Gastroesophageal sphincter (tissue), 4 donors: ENCODE results near the gene ANO5. TPM values are rescaled to one million over a fixed set of nuclear protein-coding genes. Genes with fewer than 3 reads are reported as not detected.

Experiments
- ATAC-seq: fragments of 150-250 bp; one replicate; pipeline ENCODE4 v1.9.1; 2016; ENCODE audit warnings: mild to moderate bottlenecking, moderate library complexity
- H3K27ac ChIP-seq, 4 donors: fragments of 200-600 bp; sonication (generic) in 3 of 4; 1 replicate in 3 of 4; 2 replicates in 1 of 4; pipeline ENCODE4 v1.5.1; 2016 to 2019
- H3K27me3 ChIP-seq: fragments of 200-600 bp; sonication (generic); one replicate; pipeline ENCODE4 v1.5.1; 2019
- H3K36me3 ChIP-seq, 2 donors: fragments of 200-600 bp; sonication (generic); one replicate each; pipeline ENCODE4 v1.5.1; 2019; ENCODE audit warnings: control low read depth in 1 of 2
- H3K4me1 ChIP-seq, 3 donors: fragments of 200-600 bp; sonication (generic); 1 replicate in 2 of 3; 2 replicates in 1 of 3; pipeline ENCODE4 v1.5.1; 2016 to 2019; ENCODE audit warnings: control low read depth in 2 of 3
- H3K4me3 ChIP-seq, 2 donors: fragments of 200-600 bp; sonication (generic); one replicate each; pipeline ENCODE4 v1.5.1; 2019; ENCODE audit warnings: mild to moderate bottlenecking in 1 of 2, moderate library complexity in 1 of 2
- H3K9me3 ChIP-seq, 3 donors: fragments of 200-600 bp; sonication (generic); one replicate each; pipeline ENCODE4 v1.5.1; 2017 to 2019; ENCODE audit warnings: control low read depth in 2 of 3
- CTCF ChIP-seq, 4 experiments: fragments of 200-600 bp in 2 of 4; fragments of 450-650 bp in 2 of 4; sonication (generic) in 1 of 4; IDR thresholded peaks; one replicate each; pipeline ENCODE4 v1.5.1; 2017 to 2019; ENCODE audit warnings: antibody characterized with exemption in 4 of 4, mild to moderate bottlenecking in 2 of 4, moderate library complexity in 2 of 4
- EP300 ChIP-seq: sonication (generic); formaldehyde crosslinking; IDR thresholded peaks from one replicate; pipeline ENCODE4 v1.6.1; 2017; ENCODE audit warnings: antibody characterized with exemption, mild to moderate bottlenecking
- POLR2A ChIP-seq, 2 donors: fragments of 450-650 bp; IDR thresholded peaks; one replicate each; pipeline ENCODE4 v1.6.1; 2017; ENCODE audit warnings: antibody characterized with exemption in 2 of 2, mild to moderate bottlenecking in 2 of 2, moderate library complexity in 1 of 2
- POLR2AphosphoS5 ChIP-seq: sonication (generic); formaldehyde crosslinking; IDR thresholded peaks from one replicate; pipeline ENCODE4 v1.6.1; 2017; ENCODE audit warnings: antibody characterized with exemption
- WGBS, 2 donors: methylation state at CpG; one replicate each; pipeline ENCODE4 v1.1.5; 2018; ENCODE audit warnings: low coverage in 1 of 2; 5-methylcytosine and 5-hydroxymethylcytosine counted together
- total RNA-seq, 4 donors: library from RNA; depleted of rRNA; stranded (reverse); fragments of >200 nt; gene quantifications; one replicate each; pipeline ENCODE4 v1.1.0, GENCODE V29; 2016

Gene ANO5
- total RNA-seq, 4 donors from 2014 or later: 21.5 to 33.2 (median 27.5) TPM

- Histone ChIP-seq H3K4me3 (no peak overlapping the region), H3K9me3 (no peaks in the 10 kb centered on the region), H3K27ac (no peak overlapping the region), H3K4me1 (no peaks in the 10 kb centered on the region), H3K36me3 (no peaks in the 10 kb centered on the region), H3K27me3 (no peaks in the 10 kb centered on the region)
- 39 to 100% methylated on average over 2 of the region's 4 CpGs for WGBS, 2 donors
- no peak for ATAC-seq
- TF ChIP-seq CTCF (IDR thresholded peaks at IDR 0.05) (no peak), POLR2A (IDR thresholded peaks at IDR 0.05) (no peak), EP300 (no peak), POLR2AphosphoS5 (no peak)
Observed at GRCh38 chr11:22177186-22177585, 15.7 kb upstream of the ANO5 start.

DNA sequence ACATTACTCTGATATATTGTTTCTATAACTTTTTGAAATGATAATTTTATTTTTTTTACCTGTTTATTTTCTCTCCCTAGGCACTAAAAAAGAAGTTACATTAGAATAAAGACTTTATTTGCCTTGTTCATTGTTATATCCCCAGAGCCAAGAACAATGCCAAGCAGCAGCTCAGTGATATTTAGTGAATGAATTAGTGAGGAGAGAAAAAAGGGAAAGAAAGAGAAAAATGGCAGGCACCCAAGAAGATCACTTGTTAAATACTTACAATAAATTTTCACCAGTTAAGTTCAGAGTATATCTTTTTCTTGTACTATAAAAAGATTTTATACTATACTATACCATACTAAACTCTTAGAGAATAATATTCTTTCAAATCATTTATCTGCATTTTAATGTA is 13.3 kb upstream of the ANO5 start:
- TF ChIP-seq POLR2A (IDR thresholded peaks at IDR 0.05) (no peak), CTCF (IDR thresholded peaks at IDR 0.05) (no peak), POLR2AphosphoS5 (no peak), EP300 (no peak)
- ATAC-seq: no peak
- Histone ChIP-seq H3K27me3 (no peaks in the 10 kb centered on the region), H3K36me3 (no peaks in the 10 kb centered on the region), H3K4me1 (no peaks in the 10 kb centered on the region), H3K9me3 (no peaks in the 10 kb centered on the region), H3K4me3 (no peak overlapping the region), H3K27ac (no peak overlapping the region)

DNA sequence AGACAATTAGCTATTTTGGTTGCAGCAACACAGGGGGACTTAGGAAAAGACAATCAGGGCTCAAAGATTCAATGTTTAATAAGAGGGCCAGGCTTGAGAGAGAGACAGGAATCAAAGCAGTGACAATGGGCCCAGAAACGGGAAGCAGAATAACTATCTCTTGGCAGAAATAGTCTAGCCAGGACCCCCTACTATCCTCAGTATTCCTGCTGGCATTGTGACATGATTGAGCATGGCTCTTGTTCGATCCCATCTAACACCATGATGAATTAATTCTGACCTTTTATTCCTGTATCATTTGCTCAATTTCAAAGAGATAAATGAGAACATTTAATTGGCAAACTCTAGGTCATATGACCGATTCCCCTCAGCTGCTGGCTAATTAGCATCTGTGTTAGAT is 12.8 kb upstream of the ANO5 start:
- 62 to 72% methylated on average over 3 of the region's 3 CpGs for WGBS, 2 donors
- H3K27me3 ChIP-seq: no peaks in the 10 kb centered on the region
- TF ChIP-seq CTCF (IDR thresholded peaks at IDR 0.05): no peak
- no peak for TF ChIP-seq POLR2A (IDR thresholded peaks at IDR 0.05)
- no peak for TF ChIP-seq POLR2AphosphoS5
- TF ChIP-seq EP300: no peak
- H3K36me3 ChIP-seq: no peaks in the 10 kb centered on the region
- H3K4me1 ChIP-seq: no peaks in the 10 kb centered on the region
- H3K4me3 ChIP-seq: no peak overlapping the region
- H3K27ac ChIP-seq: no peak overlapping the region
- H3K9me3 ChIP-seq: no peaks in the 10 kb centered on the region
- ATAC-seq: no peak

DNA sequence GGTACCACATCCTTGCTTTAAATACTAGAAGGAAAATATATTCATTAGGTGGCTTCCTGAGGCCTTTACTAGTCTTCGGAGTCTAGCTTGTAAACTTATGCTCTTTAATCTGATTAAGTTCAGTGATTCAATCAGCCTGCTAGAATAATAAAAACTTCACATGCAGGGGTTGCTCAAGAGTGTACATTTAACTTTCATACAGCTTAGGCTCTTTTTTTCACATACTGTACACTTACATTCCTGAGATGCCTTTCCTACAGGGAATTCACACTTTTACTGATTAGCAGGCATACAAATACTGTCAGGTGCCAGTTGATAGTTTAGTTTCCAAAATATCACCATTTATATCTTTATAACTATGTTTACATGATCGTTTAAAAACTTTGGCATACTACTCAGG is 3.2 kb upstream of the ANO5 start:
- Histone ChIP-seq H3K27ac (no peak overlapping the region), H3K4me3 (no peak overlapping the region), H3K9me3 (no peaks in the 10 kb centered on the region), H3K36me3 (no peaks in the 10 kb centered on the region), H3K27me3 (no peaks in the 10 kb centered on the region), H3K4me1 (peaks cover 0 to 21% (median 0%) of the 10 kb centered on the region in 3 donors)
- 43 to 44% methylated on average over 2 of the region's 2 CpGs for WGBS, 2 donors
- no peak for TF ChIP-seq POLR2A (IDR thresholded peaks at IDR 0.05)
- no peak for TF ChIP-seq EP300
- no peak for TF ChIP-seq CTCF (IDR thresholded peaks at IDR 0.05)
- TF ChIP-seq POLR2AphosphoS5: no peak
- ATAC-seq: no peak

DNA sequence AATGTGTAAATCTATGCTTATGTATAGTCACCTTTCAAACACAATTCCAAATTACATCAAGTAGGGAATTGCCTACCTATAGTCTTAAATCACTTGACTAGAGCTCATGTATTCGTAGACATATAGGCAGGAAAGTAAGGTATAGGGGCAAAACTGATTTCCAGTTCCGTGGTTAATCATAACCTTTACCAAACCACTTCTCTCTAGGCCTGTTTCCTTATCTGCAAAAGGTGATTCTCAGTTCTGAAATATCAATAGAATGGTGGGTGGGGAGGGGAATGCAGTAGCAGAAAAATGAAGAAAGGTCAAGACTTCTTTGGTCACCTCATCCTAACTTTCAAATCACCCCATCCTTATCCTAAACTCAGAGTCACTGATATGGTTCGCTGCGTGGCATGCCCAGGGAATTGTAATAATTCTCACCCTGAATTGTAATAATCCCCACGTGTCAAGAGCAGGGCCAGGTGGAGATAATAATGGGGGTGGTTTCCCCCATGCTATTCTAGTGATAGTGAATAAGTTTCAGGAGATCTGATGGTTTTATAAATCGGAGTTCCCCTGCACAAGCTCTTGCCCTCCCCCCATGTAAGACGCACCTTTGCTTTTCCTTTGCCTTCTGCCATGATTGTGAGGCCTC is 1.9 kb upstream of the ANO5 start:
- no peak overlapping the region for H3K4me3 ChIP-seq
- no peak for ATAC-seq
- no peaks in the 10 kb centered on the region for H3K27me3 ChIP-seq
- TF ChIP-seq POLR2AphosphoS5: no peak
- TF ChIP-seq EP300: no peak
- TF ChIP-seq POLR2A (IDR thresholded peaks at IDR 0.05): no peak
- no peak for TF ChIP-seq CTCF (IDR thresholded peaks at IDR 0.05)
- no peaks in the 10 kb centered on the region for H3K9me3 ChIP-seq
- H3K27ac ChIP-seq: no peak overlapping the region
- no peaks in the 10 kb centered on the region for H3K36me3 ChIP-seq
- H3K4me1 ChIP-seq: peaks cover 0 to 28% (median 0%) of the 10 kb centered on the region in 3 donors
- 90% methylated on average over 5 to 7 of the region's 7 CpGs for WGBS, 2 donors
